Cortex of kidney (tissue), 1 donor: ENCODE data around the gene E4F1.
"Not testable (repeated sequence)": the region's sequence is repeated elsewhere in the genome, so short reads cannot be mapped to it uniquely, and the experiment has no call there.

Experiments
- DNase-seq: peaks from one replicate; lab custom pipeline; 2025; lab: John Stamatoyannopoulos, UW

The E4F1 gene

DNA sequence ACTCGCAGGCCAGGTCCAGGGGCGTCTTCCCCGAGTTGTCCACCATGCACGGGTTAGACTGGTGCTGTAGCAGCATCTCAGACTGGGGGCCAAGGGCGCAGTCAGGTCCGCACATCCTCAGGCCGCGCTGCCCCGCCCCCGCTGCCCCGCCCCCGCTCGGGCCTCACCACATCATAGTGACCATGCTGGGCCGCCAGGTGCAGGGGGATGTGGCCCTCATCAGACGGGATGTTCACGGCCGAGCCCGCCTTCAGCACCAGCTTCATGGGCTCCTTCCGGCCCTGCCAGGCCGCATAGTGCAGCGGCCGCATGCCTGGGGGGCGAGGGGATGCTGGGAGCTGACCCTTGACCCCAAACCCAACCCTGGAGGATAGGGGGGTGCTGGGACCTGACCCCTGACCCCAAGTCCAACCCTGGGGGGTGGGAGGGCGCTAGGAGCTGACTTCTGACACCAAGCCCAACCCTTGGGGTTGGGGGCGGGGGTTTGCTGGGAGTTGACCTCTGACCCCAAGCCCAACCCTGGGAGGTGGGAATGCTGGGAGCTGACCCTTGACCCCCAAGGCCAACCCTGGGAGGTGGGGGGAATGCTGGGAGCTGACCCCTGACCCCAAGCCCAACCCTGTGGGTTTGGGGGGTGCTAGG is 34.0 kb upstream of the E4F1 start:
- DNase-seq: no peak

DNA sequence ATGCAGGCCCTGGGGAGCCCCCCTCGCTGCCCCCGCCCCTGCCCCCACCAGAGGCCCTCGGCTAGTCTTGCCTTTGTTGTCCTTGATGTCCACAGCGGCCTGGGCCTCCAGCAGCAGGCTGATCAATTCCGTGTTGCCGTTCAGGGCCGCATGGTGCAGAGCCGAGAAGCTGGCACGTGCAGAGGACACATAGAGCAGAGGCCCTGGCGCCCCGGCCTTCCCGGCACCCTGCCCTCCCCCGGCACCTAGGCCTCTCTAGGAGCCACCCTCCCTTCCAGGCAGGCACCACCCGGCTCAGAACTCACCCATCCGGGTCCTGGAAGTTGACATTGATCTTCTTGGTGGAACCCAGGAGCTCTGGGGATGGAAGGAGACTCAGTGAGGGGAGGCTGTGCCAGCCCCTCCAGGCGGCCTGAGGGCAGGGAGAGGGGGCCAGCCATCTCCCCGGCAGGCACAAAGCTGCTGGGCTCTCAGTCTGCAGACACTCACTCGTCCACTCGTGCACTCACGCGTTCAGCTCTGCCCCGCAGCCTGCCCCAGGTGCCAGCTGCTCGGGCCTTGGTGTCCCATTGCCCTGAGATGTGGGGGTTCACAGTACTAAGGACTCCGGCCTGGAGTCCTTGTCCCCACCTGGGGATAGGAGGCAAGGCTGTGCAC is 33.3 kb upstream of the E4F1 start:
- no peak for DNase-seq

DNA sequence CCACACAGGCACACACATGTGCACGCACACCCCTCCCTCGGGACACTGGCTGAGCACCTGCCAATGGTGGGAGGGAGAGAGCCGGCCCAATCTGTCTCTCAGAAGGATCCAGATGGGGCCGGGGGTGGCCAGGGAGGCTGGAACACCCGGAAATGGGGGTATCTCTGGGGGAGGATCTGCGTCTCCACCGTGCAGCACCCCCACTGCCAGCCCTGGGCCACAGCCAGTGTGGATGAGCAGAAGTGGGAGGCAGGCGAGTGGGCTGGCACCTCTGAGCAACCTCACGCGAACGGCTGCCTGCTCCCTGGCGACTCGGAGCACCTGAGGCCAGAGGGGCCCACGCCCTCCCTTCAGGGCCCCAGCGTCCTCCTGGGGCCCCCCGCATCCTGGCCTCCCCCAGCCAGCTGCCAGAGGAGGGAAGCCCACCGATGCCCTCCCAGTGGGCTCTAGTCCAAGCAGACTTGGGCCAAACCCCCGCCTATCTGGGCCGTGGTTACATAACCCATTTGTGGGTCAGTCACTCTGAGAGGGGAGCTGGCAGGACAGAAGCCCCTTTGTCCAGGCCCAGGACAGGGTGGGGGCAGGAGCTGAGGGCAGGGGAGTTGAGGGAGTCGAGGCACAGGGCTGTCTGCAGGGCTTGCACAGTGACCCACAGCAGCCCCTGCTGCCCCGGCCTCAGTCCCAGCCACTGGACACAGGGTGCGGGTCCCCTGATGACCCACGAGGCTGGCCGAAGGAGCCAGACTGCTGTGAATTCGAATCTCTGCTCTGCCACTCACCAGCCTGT is 32.5 kb upstream of the E4F1 start:
- DNase-seq: no peak

GRCh38 chr16:2191446-2191706 is 32.0 kb upstream of the E4F1 start:
- DNase-seq: no peak

DNA sequence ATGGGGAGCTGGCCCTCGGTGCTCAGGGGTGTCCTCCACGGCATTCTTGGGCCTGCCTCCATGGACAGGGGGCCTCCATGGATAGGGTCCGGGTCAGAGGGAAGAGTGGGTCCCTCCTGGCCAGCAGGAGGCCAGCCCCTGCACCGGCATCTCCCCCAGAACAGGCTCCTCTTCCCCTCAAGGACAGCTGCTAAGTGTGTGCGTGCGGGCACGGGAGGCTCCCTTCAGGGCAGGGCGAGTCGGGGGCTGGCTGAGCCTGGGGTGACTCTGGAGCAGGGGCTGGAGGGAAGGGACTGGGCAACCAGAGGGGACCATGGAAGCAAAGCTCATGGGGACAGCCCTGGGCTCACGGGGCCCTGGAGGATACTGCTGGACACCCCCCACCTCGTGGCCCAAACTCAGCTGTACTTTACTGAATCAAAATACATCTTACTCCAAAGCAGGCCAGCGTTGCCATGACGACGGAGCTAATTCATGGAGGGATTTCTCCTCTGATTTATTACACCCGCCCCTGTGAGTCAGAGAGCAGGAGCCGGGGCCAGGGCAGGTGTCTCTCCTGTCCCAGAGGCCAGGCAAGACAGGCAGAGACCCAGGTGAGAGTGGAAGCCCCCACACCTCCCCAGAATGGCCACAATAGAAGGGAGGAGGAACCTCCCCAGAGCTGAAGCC is 29.1 kb upstream of the E4F1 start:
- DNase-seq: no peak

GRCh38 chr16:2194852-2195321 is 28.5 kb upstream of the E4F1 start:
- no peak for DNase-seq

GRCh38 chr16:2195322-2196161 is 27.8 kb upstream of the E4F1 start:
- no peak for DNase-seq

GRCh38 chr16:2196162-2196980 is 27.0 kb upstream of the E4F1 start, which contains the start of gene CASKIN1:
TSS of gene CASKIN1 (minus strand) at chr16:2196605. CDS start at chr16:2196432, 173 bp downstream.
- no peak for DNase-seq

- DNase-seq: no peak
These were observed 26.3 kb upstream of the E4F1 start for GRCh38 chr16:2196981-2197511.

DNA sequence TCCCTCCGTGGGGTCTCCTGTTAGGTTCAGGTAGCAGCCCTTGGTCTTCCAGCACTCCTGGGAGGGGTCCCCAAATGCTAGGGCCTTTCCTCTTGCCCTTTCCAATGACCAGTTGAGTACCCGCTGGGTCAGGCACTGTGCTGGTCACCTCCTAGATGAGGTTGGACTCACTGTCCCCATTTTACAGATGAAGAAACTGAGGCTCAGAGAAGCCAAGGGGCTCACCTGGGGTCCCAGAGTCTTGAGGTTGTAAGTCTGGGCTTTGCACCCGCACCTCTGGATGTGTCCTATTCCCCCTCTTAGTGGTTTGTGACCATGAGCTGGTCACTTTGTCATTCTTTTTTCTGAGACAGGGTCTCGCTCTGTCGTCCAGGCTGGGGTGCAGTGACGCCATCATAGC is 25.6 kb upstream of the E4F1 start:
- DNase-seq: no peak

GRCh38 chr16:2198283-2198682 is 25.1 kb upstream of the E4F1 start:
- no peak for DNase-seq

- no peak for DNase-seq
These were observed 24.3 kb upstream of the E4F1 start for GRCh38 chr16:2199095-2199494.

DNA sequence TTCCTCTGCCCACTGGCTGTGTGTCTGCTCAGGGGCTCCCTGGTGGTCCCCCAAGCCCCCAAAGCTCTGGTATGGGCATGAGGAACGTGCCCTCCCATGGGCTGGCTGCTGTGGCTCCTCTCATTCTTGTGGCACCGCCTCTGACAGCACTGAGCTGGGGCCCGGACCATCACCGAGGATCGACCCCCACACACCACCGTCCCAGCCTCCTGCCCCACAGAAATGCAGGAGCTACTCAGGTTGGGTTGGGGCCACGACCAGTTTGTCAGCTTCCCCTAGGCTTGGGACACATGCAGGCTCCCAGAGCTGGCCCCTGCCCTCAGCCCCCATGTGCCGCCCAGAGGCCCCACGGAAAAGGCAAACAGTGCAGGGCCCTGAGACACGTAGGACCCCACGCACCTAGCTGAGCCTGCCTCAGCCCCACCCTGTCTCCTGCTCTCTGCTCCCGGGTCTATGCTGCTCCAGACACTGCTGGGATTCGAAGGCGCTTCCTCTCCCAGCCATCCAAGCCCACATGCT is 23.7 kb upstream of the E4F1 start:
- DNase-seq: no peak

- no peak for DNase-seq
These were observed 23.1 kb upstream of the E4F1 start for GRCh38 chr16:2200313-2200712.

- not testable (repeated sequence) for DNase-seq
These were observed 20.2 kb upstream of the E4F1 start for GRCh38 chr16:2203119-2203688.

- no peak for DNase-seq
These were observed 18.8 kb upstream of the E4F1 start for GRCh38 chr16:2204416-2205103.

- DNase-seq: no peak
These were observed 18.1 kb upstream of the E4F1 start, which contains the start of gene MLST8 for GRCh38 chr16:2205104-2205966. TSS of gene MLST8 (plus strand) at chr16:2205454. CDS start at chr16:2206086, 632 bp downstream.

- DNase-seq: no peak
These were observed 17.5 kb upstream of the E4F1 start for GRCh38 chr16:2205967-2206313.
